PFSK-1 (cell line): Measurements from ENCODE around the gene ZNF277.

Source experiments
- FOXP2 ChIP-seq: optimal IDR thresholded peaks from 2 replicates; pipeline ENCODE3; 2011; ENCODE audit warnings: borderline replicate concordance, control low read depth, inconsistent platforms; ENCODE audit not compliant: insufficient read depth; ENCODE audit errors: extremely low read length, extremely low read depth
- POLR2AphosphoS5 ChIP-seq: IDR thresholded peaks from 2 replicates; pipeline ENCODE4 v1.6.1; 2012; ENCODE audit warnings: low read depth, mild to moderate bottlenecking, control low read depth, low read length, moderate library complexity

DNA sequence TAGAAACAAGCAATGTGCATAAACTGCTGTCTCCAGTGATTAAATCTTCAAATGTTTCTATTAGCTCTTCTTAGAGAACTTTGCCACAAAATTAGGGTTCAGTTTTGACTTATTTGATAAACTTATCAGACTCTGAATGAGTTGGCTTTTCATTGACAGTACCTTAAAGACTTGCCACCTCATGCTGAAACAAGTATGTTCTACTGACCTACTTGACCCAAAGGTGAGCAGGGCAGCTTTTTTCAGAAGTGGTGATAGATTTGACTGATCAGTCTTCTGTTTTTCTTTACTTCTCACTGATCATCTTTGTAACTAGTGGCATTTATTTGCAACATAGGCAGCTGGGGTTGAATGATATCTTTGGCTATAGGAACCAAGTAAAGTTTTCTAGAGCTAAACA is 7.8 kb downstream of the ZNF277 start:
- TF ChIP-seq FOXP2: no peak
- no peak for TF ChIP-seq POLR2AphosphoS5
